WTC11 (cell line): ENCODE measurements around the gene CORO7. TPM values are rescaled to one million over a fixed set of nuclear protein-coding genes. Genes with fewer than 3 reads are reported as not detected.

Experiments used
- ATAC-seq: fragments of 200-7000 bp; cut with Tn5 transposase; 2 replicates; pipeline ENCODE4 v1.10.0; 2021; ENCODE audit warnings: mild to moderate bottlenecking, moderate library complexity
- CTCF ChIA-PET: fragments of 300-600 bp; sonication (Branson Sonifier 250); formaldehyde crosslinking; loops from one replicate; lab custom pipeline; 2021; ENCODE audit warnings: antibody characterized with exemption; lab: Charles Lee
- POLR2A ChIA-PET: fragments of 350-600 bp; sonication (Branson Sonifier 250); formaldehyde crosslinking; loops from one replicate; lab custom pipeline; 2021; ENCODE audit warnings: antibody characterized with exemption; lab: Charles Lee
- DNase-seq: peaks from one replicate; pipeline ENCODE4 v3.0.0; 2021; ENCODE audit warnings: low spot score
- H3K27ac Mint-ChIP-seq: 2 replicates; pipeline ENCODE4 v1.8.0; 2021; ENCODE audit warnings: mixed read lengths
- H3K27me3 Mint-ChIP-seq: 2 replicates; pipeline ENCODE4 v1.8.0; 2021; ENCODE audit warnings: low read depth, mild to moderate bottlenecking, moderate library complexity, mixed read lengths
- H3K36me3 Mint-ChIP-seq: 2 replicates; pipeline ENCODE4 v1.8.0; 2021; ENCODE audit warnings: mixed read lengths
- H3K4me1 Mint-ChIP-seq: 2 replicates; pipeline ENCODE4 v1.8.0; 2022; ENCODE audit warnings: mixed read lengths
- H3K4me3 Mint-ChIP-seq: 2 replicates; pipeline ENCODE4 v1.8.0; 2021; ENCODE audit warnings: mild to moderate bottlenecking, moderate library complexity, mixed read lengths
- H3K9me3 Mint-ChIP-seq: 2 replicates; pipeline ENCODE4 v1.8.0; 2021; ENCODE audit warnings: mixed read lengths
- AFF4 ChIP-seq: sonication (generic); formaldehyde crosslinking; IDR thresholded peaks from 2 replicates; pipeline ENCODE4 v1.8.1; 2023; ENCODE audit warnings: mild to moderate bottlenecking, missing genetic modification reagents, borderline replicate concordance
- ETV6 ChIP-seq: sonication (generic); formaldehyde crosslinking; IDR thresholded peaks from 2 replicates; pipeline ENCODE4 v1.8.1; 2022; ENCODE audit warnings: mild to moderate bottlenecking, missing genetic modification reagents
- GABPB1 ChIP-seq: sonication (generic); formaldehyde crosslinking; IDR thresholded peaks from 2 replicates; pipeline ENCODE4 v1.8.1; 2023; ENCODE audit warnings: mild to moderate bottlenecking, missing genetic modification reagents
- TCF7 ChIP-seq: sonication (generic); formaldehyde crosslinking; IDR thresholded peaks from 2 replicates; pipeline ENCODE4 v1.8.0; 2022; ENCODE audit warnings: mild to moderate bottlenecking, low read depth, missing genetic modification reagents, moderate library complexity
- ZNF423 ChIP-seq: fragments of 250-450 bp; sonication (Bioruptor Pico); IDR thresholded peaks from 2 replicates; pipeline ENCODE4 v2.1.2; 2022; ENCODE audit warnings: mild to moderate bottlenecking, moderate library complexity
- total RNA-seq: library from RNA; stranded (reverse); gene quantifications from 3 replicates; pipeline ENCODE4 v1.2.3, GENCODE V29; 2021
- TF ChIP-seq, protein P1 (sequence below): sonication (generic); formaldehyde crosslinking; IDR thresholded peaks from 2 replicates; pipeline ENCODE4 v1.8.1; 2023; ENCODE audit warnings: mild to moderate bottlenecking, missing genetic modification reagents
- TF ChIP-seq, protein P2 (sequence below): fragments of 200-600 bp; IDR thresholded peaks from 2 replicates; pipeline ENCODE4 v1.8.0; 2022; ENCODE audit warnings: antibody characterized with exemption

CORO7 gene
- total RNA-seq, 1 experiment from 2014 or later: 45.5 TPM

DNA sequence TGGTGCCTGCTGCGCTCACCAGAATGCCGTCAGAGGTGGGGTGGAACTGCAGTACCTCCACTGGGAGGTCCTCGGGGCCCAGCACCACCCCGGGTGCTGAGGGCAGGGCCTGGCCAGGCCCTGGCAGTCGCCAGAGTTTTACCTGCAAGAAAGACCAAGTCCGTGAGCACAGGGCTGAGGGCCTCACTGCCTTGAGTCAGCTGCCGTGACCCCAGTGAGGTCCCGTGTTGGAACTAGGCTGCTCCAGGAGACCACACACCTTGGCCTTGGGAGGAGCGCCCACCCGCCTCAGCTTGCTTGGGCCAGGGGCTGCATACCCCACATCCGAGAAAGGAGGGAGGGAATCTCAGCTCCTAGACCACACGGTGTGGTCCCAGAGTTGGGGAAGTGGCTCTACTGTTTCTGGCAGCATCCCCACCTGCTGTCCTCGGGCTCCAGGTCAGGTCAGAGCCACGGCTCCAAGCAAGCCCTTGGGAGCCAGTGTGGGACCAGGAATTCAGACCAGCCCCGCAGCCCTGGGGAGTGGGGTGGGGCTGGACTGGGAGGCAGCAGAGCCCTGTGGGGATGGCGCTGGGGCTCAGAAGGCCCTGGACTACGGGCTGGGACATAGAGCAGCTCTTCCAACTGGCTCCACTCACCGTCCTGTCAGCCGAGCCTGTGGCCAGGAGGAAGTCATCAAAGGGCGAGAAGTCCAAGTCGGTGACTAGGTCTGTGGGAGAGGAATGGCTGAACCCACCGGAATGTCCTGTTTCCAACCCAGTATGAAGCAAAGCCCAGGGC lies 8.7 kb downstream of the CORO7 start (continued):
- no peak for TF ChIP-seq AFF4 (CRISPR knock-in tag)
- TF ChIP-seq, all 79 proteins: peak for 0

DNA sequence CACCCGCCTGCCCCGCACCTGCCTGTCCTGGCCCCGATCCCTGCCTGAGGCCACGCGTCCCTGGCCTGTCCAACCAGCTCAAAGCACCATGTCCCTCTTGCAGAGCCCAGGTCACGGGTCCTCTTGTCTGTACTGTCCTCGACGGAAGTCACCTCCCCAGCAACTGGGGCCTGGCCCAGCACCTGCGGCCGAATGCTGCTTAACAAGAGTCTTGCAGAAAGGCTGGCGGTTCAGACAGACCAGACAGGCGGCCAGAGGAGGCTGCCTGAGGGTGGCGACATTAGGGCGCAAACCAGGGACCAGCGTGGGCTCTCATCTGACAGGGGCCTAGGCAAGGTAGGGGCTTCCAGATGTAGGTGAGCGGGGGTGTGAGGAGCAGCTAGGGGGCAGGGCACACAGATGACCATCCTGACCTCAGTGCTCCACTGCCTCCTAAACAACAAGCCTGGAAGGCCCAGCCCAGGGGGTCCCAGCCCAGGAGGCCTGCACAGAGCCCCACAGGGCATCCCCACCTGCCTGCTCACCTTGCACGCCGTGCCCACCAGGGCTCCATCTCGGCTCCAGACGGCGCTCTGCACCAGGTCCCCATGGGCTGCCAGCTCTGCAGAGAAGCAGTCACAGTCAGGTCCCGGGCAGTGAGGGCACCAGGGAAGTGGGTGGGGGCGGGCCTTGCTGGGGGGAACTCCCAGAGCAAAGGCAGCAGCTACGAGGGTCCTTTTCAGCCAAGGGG lies 11.3 kb downstream of the CORO7 start:
- Mint-ChIP-seq H3K27me3 (no peaks in the 10 kb centered on the region), H3K27ac (0 out of 2 replicates have a peak overlapping the region, but pooled peaks have one; percentile 66), H3K4me1 (peaks cover 6% of the 10 kb centered on the region), H3K9me3 (no peaks in the 10 kb centered on the region), H3K4me3 (no peak overlapping the region), H3K36me3 (no peaks in the 10 kb centered on the region)
- POLR2A ChIA-PET: interaction anchor here (0.6 to 1.2 kb wide), 3 partner anchors 10 to 285 kb away, joined by 3 to 5 read pairs (median 5); no protein-coding TSS in a partner anchor
- 0 out of 2 replicates have a peak, but pooled peaks have one; percentile 6 for TF ChIP-seq ETV6 (CRISPR knock-in tag)
- TF ChIP-seq, protein P1, sequence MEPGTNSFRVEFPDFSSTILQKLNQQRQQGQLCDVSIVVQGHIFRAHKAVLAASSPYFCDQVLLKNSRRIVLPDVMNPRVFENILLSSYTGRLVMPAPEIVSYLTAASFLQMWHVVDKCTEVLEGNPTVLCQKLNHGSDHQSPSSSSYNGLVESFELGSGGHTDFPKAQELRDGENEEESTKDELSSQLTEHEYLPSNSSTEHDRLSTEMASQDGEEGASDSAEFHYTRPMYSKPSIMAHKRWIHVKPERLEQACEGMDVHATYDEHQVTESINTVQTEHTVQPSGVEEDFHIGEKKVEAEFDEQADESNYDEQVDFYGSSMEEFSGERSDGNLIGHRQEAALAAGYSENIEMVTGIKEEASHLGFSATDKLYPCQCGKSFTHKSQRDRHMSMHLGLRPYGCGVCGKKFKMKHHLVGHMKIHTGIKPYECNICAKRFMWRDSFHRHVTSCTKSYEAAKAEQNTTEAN: no peak
- DNase-seq (no peak), ATAC-seq (no peak; the same call in 1 of the 2 replicates)
- CTCF ChIA-PET: interaction anchor here (0.5 to 8.7 kb wide), 31 partner anchors 10 to 466 kb away, joined by 3 to 322 read pairs (median 13); partner anchors contain the start of genes CORO7, HMOX2 and PAM16

GRCh38 chr16:4404247-4404966 lies 12.0 kb downstream of the CORO7 start:
- ATAC-seq: peak; percentile 88
- DNase-seq: peak; percentile 93
- Mint-ChIP-seq H3K4me3 (no peak overlapping the region), H3K9me3 (no peaks in the 10 kb centered on the region), H3K36me3 (no peaks in the 10 kb centered on the region), H3K27me3 (no peaks in the 10 kb centered on the region), H3K4me1 (peaks cover 6% of the 10 kb centered on the region), H3K27ac (peak overlapping the region; percentile 66)
- CTCF ChIA-PET: interaction anchor here (0.5 to 8.7 kb wide), 40 partner anchors 11 to 469 kb away, joined by 3 to 322 read pairs (median 6); partner anchors contain the start of genes CORO7, HMOX2, NMRAL1 and PAM16
- TF ChIP-seq ETV6 (CRISPR knock-in tag) (0 out of 2 replicates have a peak, but pooled peaks have one; percentile 5), GABPB1 (no peak), ZNF423 (CRISPR knock-in tag) (peak; percentile 58; the same call in 1 of the 2 replicates), TCF7 (no peak)
- TF ChIP-seq, protein P2, sequence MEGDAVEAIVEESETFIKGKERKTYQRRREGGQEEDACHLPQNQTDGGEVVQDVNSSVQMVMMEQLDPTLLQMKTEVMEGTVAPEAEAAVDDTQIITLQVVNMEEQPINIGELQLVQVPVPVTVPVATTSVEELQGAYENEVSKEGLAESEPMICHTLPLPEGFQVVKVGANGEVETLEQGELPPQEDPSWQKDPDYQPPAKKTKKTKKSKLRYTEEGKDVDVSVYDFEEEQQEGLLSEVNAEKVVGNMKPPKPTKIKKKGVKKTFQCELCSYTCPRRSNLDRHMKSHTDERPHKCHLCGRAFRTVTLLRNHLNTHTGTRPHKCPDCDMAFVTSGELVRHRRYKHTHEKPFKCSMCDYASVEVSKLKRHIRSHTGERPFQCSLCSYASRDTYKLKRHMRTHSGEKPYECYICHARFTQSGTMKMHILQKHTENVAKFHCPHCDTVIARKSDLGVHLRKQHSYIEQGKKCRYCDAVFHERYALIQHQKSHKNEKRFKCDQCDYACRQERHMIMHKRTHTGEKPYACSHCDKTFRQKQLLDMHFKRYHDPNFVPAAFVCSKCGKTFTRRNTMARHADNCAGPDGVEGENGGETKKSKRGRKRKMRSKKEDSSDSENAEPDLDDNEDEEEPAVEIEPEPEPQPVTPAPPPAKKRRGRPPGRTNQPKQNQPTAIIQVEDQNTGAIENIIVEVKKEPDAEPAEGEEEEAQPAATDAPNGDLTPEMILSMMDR: peak; percentile 86
- POLR2A ChIA-PET: interaction anchor here (0.6 to 1.3 kb wide), 4 partner anchors 27 to 285 kb away, joined by 3 to 5 read pairs (median 3); no protein-coding TSS in a partner anchor
